ENCODE results near the gene AP2A2.

DNA sequence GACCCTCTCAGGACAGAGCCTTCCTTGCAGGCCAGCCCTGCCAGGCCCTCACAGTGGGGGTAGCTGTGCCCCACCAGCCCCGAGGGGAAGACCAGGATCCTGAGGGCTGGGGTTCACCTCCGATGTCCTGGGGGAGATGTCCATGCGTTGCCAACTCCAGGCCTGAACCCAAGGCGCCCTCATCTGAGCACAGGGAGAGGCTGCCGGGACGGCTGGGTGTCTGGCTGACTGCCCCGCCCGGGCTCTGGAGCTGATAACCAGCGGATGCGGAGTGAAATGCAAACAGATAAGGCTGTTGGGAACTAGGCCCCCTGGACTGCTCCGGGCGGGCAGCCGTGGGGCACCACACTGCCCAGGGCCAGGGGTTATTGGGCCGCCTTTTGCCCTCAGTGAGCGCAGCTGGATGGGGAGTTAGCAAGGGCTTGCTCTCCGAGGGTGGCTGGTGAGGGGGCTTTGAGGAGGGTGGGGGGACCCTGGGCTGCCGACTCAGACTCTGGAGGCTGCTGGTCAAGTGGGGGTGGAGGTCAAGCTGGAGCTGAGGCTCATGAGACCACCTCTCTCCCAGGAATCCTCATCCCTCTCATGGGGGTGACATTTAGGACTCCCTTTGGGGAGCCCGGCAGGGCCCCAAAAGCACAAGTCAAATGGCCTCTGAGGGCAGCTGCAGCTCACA, 116.4 kb downstream of the AP2A2 start:
- TF ChIP-seq EZH2 (IDR thresholded peaks at IDR 0.05) (no peak), POLR2AphosphoS5 (IDR thresholded peaks at IDR 0.05; ENCODE audit: borderline replicate concordance, low read depth, low read length) (no peak)

Measured in SK-N-MC (cell line).